Stimulated activated naive CD4-positive, alpha-beta T cell treated with Interleukin-2 at 50 U/mL for 16 hours (primary cell): ENCODE measurements around the gene ZDHHC24.
"Not testable (repeated sequence)": the region's sequence is repeated elsewhere in the genome, so short reads cannot be mapped to it uniquely, and the experiment has no call there.

Experiments used
- DNase-seq: peaks from one replicate; lab custom pipeline; 2025; lab: John Stamatoyannopoulos, UW

Gene ZDHHC24

DNA sequence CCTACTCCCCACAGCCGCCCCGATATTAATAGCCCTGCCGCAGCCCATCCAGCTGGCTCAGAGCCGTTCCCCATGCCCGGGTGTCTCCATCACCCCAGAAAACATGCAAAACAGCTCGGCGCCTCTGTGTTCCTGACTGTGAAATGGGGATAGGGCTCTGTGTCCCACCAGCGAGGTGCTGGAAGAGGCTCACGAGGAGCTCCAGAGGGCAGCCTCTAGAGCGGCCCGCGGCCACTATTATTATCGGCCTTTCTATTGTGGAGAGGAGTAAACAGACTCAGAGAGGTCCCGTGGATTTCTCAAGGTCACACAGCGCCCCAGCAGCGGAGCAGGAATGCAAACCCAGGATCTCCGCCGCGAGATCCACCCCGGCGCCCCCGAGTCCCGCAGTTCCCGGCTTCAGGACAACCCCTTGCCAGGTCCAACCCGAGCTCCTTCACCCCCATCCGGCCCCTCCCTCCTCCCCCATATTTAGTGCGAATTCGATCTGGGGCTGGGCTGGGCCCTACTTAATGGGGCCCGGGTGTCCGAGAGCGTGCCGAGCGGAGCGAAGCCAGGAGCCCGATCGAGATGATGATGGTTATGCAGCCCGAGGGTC is 619 bp upstream of the ZDHHC24 start, which contains the start of gene ACTN3:
TSS of gene ACTN3 (plus strand) at position 536 of the 598 bp plus-strand sequence. CDS start at position 571, 35 bp downstream.
- DNase-seq: no peak

GRCh38 chr11:66544952-66545351 is 896 bp downstream of the ZDHHC24 start:
- DNase-seq: not testable (repeated sequence)

- DNase-seq: peak; percentile 23
These were observed 2.4 kb downstream of the ZDHHC24 start for GRCh38 chr11:66543263-66544107.

DNA sequence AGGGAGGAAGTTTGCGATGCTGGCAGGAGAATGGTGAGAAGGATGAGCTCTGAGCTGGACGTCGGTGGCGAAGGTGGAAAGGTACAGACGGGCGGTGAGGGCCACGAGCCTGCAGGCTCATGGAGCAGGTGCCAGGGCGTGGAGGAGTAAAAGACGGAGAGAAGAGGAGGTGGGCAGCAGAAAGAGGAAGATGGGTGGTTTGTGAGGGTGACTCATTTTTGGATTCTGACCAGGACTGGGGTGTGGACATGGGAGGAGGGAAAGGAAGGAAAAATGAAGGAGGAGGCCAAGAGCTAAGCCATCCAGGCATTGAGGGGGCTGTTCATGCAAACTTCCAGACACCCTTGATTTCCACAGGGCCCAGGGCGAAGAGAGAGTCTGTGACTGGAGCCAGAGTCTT is 3.5 kb downstream of the ZDHHC24 start:
- no peak for DNase-seq

GRCh38 chr11:66541892-66542291 is 4.0 kb downstream of the ZDHHC24 start:
- no peak for DNase-seq

DNA sequence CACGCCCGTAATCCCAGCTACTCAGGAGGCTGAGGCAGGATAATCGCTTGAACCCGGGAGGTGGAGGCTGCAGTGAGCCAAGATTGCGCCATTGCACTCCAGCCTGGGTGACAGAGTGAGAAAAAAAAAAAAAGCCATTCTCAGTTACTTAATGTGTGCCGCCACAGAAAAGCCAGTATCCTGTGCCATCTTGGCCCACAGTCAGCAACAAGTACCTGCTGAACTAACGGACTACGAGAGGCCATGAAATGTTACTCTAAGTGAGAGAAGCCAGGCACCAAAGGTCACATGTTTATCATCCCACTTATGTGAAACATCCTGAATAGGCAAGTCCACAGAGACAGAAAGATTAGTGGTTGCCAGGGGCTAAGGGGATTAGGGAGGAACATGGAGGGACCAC is 5.2 kb downstream of the ZDHHC24 start:
- not testable (repeated sequence) for DNase-seq

GRCh38 chr11:66539870-66540213 is 6.0 kb downstream of the ZDHHC24 start:
- DNase-seq: no peak

- no peak for DNase-seq
These were observed 6.5 kb downstream of the ZDHHC24 start for GRCh38 chr11:66539170-66539869.

DNA sequence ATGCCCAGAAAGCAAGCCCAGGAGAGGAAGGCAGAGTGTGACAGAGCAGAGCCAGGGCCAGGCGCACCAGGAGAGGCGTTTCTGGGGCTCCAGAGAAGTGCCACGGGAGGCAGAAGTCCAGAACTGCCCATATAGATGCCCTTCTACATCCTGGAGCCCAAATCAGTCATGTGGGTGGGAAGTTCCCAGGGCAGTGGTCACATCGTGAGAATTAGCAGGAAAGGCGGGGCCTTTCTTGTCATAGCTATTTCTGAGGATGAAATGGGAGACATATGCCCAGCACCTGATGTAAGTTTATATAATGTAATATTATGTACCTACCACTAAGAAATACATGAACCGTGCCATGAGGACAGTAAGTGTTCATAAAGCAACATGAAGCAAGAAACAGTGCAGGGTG is 13.1 kb downstream of the ZDHHC24 start:
- DNase-seq: no peak

GRCh38 chr11:66531841-66532240 is 14.0 kb downstream of the ZDHHC24 start:
- DNase-seq: no peak

DNA sequence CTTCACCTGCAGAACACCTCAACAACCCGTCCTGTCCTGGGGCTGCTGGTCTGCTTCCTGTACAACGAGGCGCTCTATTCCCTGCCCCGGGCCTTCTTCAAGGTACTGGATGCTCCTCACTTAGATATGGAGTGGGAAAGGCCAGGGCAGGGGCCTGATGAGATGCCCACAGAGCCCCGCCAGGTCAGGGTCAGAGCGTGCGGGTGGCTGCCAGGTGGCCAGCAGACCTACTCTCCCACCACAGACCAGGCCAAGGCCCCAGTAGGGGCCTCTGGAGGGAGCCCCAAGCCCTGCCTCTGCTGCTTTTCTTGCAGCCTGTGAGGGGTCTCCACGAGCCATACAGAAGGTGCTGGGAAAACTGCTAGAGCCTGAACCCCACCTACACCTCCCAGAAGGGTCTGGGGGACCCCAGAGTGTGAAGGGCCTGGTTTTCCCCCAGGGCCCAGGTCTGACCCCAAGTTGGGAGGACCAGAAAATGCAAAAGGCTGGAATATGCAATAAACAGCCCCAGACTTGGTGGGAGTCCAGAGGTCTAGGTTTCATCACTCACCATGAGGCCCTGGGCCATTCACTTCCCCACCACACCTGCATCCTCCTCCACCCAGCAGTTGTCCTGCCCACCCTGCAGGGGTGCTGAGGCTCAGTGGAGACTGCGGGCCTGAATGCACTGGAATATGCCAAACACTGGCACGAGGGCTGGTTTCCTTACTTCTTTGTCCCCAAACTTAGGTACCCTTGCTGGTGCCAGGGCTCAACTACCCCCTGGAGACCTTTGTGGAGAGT is 14.7 kb downstream of the ZDHHC24 start:
- DNase-seq: no peak

GRCh38 chr11:66529655-66530054 is 16.2 kb downstream of the ZDHHC24 start:
- no peak for DNase-seq

DNA sequence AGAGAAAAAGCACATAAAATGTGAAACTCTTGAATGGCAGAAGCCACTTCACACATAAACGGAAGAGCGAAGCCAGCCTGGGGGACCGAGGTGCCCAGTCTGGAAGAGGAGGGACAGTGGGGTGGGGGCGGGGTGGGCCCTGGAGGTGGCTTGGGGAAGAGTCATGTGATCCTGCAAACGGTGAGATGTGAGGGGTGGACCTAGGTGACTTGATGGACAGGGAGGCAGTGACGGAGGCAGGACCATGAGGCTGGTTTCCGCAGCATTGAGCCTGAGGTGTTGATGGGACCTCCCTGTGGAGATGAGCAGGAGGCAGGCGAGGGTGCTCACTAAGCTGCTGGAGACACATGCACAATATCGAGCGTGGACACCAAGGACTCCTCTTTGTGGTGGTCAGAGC is 16.8 kb downstream of the ZDHHC24 start:
- DNase-seq: no peak

GRCh38 chr11:66524304-66525040 is 21.4 kb downstream of the ZDHHC24 start:
- DNase-seq: no peak

- DNase-seq: no peak
These were observed 22.2 kb downstream of the ZDHHC24 start for GRCh38 chr11:66523611-66524010.

DNA sequence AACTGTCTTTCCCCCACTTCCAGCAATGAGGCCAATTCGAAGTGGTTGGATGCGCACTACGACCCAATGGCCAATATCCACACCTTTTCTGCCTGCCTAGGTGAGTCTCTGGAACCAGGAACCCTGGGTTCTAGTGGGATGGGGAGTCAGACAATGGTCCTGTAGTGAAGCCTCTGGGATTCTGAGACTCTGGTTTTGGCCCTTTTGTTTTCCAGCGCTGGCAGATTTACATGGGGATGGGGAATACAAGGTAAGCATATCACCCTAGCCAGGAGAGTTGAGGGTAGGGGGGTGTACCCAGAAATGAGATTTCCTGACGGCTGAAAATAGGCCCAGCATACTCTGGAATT is 34.9 kb downstream of the ZDHHC24 start:
- DNase-seq: no peak

DNA sequence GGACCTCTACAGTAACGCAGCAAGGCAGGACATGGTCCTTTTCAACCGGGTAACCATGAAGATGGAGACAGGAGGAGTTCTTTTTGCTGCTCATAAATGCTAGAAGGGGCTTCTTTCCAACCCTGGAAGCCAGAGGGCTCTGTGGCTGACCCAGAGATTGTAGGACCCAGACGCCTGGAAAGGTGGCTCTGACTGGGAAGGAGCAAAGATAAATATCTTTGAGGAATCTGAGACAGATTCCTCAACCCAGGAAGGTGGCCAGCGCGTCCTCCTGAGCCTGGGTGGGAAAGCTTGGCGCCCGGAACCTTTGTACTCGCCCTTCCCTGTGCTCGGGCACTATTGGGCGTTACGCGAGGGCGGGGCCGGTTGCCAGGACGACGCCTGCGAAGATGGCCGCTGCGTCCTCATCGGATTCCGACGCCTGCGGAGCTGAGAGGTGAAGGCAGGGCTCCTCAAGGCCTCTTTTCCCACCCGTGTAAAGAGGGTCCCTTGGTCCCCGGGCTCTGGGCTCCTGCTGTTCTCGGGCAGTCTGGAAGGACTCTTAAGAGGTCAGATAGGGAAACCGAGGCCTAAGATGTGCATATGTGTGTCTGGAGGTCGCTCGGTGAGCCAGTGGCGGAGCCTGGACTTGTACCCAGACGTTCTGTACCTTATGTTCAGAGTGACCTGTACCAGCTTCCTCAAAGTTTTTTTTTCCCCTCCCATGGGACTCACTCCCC is 35.4 kb downstream of the ZDHHC24 start, which contains the start of gene BBS1:
TSS of gene BBS1 (plus strand) at position 365 of the 719 bp plus-strand sequence. CDS start at position 390, 25 bp downstream.
- DNase-seq: peak; percentile 78

DNA sequence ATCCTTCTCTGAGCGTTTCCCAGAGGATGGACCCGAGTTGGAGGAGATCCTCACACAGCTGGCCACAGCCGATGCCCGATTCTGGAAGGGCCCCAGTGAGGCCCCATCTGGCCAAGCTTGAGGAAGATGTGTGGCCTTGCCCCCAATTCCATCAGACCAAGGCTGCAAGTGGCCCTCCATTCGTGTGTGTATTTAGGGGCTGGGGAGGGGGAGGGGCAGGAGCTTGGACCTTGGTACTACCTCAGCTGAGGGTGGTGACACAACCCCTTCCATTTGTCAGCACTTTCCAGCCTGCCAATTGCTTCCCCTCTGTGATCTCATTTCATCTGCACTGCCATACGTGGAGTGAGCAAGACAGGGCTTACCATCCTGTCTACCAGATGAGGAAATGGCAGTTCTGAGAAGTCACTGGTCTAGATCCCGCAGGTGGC is 36.7 kb downstream of the ZDHHC24 start:
- no peak for DNase-seq

DNA sequence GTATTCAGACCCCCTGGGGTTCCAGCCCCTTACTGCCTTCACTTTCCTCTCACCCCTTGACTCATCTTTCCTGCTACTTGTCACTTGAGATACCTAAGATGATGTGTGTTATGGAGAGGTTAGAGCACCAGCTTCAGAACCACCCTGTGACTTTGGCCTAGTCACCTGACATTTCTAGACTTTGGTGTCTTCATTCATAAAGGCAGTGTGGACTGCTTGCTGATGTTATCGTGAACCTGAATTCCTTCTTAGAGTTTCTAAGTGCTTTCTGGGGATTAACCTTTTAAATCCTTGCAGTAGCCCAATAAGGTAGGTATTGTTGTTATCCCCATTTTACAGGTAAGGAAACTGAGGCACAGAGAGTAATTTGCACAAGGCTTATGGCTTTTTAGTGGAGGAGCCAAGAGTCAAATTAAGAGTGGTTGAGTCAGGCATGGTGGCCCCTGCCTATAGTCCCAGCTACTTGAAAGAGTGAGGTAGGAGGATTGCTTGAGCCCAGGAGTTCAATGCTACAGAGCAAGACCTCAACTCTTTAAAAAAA is 40.5 kb downstream of the ZDHHC24 start:
- DNase-seq: no peak

DNA sequence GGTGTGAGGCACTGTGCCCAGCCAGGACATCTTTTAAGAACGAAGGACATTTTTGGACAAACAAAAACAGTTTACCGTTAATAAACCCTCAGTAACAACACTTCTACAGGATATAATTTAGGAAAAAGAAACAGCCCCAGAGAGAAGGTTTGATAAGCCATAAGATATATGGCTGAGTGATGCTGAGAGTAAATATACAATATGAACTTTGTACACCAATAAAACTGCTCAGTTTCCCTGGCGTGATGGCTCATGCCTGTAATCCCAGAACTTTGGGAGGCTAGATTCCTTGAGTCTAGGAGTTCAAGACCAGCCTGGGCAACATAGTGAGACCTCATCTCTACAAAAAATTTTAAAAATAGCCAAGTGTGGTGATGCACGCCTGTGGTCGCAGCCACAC is 47.3 kb downstream of the ZDHHC24 start:
- no peak for DNase-seq
